PFSK-1 (cell line): ENCODE measurements around the gene TMEM132D.

Source experiments
- FOXP2 ChIP-seq: optimal IDR thresholded peaks from 2 replicates; pipeline ENCODE3; 2011; ENCODE audit warnings: borderline replicate concordance, control low read depth, inconsistent platforms; ENCODE audit not compliant: insufficient read depth; ENCODE audit errors: extremely low read length, extremely low read depth
- POLR2AphosphoS5 ChIP-seq: IDR thresholded peaks from 2 replicates; pipeline ENCODE4 v1.6.1; 2012; ENCODE audit warnings: low read depth, mild to moderate bottlenecking, control low read depth, low read length, moderate library complexity
- REST ChIP-seq, 2 experiments: IDR thresholded peaks; 2 replicates each; pipeline versions ENCODE4 v1.6.1 to v1.8.0; 2011 to 2012; ENCODE audit warnings: low read depth in 2 of 2, low read length in 2 of 2, control low read depth in 1 of 2, inconsistent platforms in 1 of 2, mild to moderate bottlenecking in 1 of 2, moderate library complexity in 1 of 2; ENCODE audit not compliant: insufficient read depth in 1 of 2
- SIN3A ChIP-seq: IDR thresholded peaks from 2 replicates; pipeline ENCODE4 v1.6.1; 2012; ENCODE audit warnings: mild to moderate bottlenecking, low read length, moderate library complexity, borderline replicate concordance; ENCODE audit not compliant: insufficient read depth
- TAF1 ChIP-seq: IDR thresholded peaks from 2 replicates; pipeline ENCODE4 v1.6.1; 2012; ENCODE audit warnings: low read length, control low read depth, borderline replicate concordance; ENCODE audit not compliant: insufficient read depth

The TMEM132D gene

DNA sequence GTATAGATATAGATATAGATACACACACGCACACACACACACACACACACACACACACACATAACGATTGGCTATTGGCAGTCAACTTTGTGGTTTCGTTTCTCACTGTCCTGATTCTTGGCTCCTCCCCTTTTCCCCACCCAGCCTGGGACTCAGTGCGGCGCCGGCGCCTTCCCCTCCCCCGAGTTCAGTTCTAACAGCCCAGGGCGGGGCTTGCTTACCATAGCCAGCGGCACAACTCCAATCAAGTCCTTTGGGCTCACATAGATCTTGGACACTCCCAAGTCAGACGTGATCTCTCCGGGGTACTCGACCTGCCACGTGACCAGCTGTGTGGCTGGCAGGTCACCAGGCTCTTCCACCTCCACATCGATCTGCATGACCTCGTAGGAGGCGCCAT is 566.4 kb downstream of the TMEM132D start:
- TF ChIP-seq POLR2AphosphoS5 (no peak), SIN3A (no peak), REST (IDR thresholded peaks at IDR 0.05; ENCODE audit: insufficient read depth in 1 of 2, low read depth in 2 of 2, low read length in 2 of 2) (no peak), TAF1 (no peak), FOXP2 (no peak)

DNA sequence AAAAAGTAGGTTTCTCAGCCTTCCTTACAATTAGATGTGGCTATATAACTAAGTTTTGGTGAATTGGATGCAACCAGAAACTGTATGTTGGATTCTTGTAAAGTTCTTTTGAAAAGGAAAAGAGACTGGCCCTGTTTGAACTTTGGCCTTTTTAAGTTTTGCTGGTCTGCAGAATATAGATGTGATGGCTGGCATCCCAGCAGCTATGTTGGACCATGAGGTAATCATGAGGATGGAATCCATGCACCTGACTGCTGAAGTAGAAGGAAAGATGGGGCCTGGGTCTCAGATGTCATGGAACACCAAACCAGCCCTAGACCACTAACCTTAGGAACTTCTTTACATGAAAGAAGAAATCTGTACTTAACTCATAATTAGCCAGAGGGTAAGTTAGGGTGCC is 568.1 kb downstream of the TMEM132D start:
- TF ChIP-seq REST (IDR thresholded peaks at IDR 0.05; ENCODE audit: insufficient read depth in 1 of 2, low read depth in 2 of 2, low read length in 2 of 2) (no peak), FOXP2 (no peak), POLR2AphosphoS5 (no peak), TAF1 (no peak), SIN3A (no peak)

- TF ChIP-seq TAF1 (no peak), POLR2AphosphoS5 (no peak), FOXP2 (no peak), SIN3A (no peak), REST (IDR thresholded peaks at IDR 0.05; ENCODE audit: insufficient read depth in 1 of 2, low read depth in 2 of 2, low read length in 2 of 2) (no peak)
Observed at GRCh38 chr12:129332286-129332685, 571.5 kb downstream of the TMEM132D start.

- no peak for TF ChIP-seq REST (IDR thresholded peaks at IDR 0.05; ENCODE audit: insufficient read depth in 1 of 2, low read depth in 2 of 2, low read length in 2 of 2)
- no peak for TF ChIP-seq TAF1
- TF ChIP-seq FOXP2: no peak
- no peak for TF ChIP-seq POLR2AphosphoS5
- TF ChIP-seq SIN3A: no peak
Observed at GRCh38 chr12:129331356-129332085, 572.3 kb downstream of the TMEM132D start.

GRCh38 chr12:129328235-129328634 is 575.6 kb downstream of the TMEM132D start:
- TF ChIP-seq POLR2AphosphoS5 (no peak), REST (IDR thresholded peaks at IDR 0.05; ENCODE audit: insufficient read depth in 1 of 2, low read depth in 2 of 2, low read length in 2 of 2) (no peak), SIN3A (no peak)
